Small intestine (tissue), 7 donors: ENCODE results near the gene KIF26B. TPM values are rescaled to one million over a fixed set of nuclear protein-coding genes. Genes with fewer than 3 reads are reported as not detected.

Experiments
- DNase-seq, 2 donors: peaks; one replicate each; pipeline versions ENCODE4 v3.0.0 to v3.0.0-alpha.2; 2013
- FAIRE-seq: peaks from 2 replicates; lab custom pipeline; 2012; peaks lifted over from hg19 to GRCh38; lab: Jason Lieb, UNC
- H3K27ac ChIP-seq, 3 donors: one replicate each; pipeline ENCODE4 v1.5.1; 2013; ENCODE audit warnings: low read length in 2 of 3, mild to moderate bottlenecking in 2 of 3, control low read depth in 1 of 3, inconsistent platforms in 1 of 3, low read depth in 1 of 3, moderate library complexity in 1 of 3
- H3K27me3 ChIP-seq, 3 donors: one replicate each; pipeline ENCODE4 v1.6.1; 2013; ENCODE audit warnings: low read length in 3 of 3, inconsistent platforms in 1 of 3; ENCODE audit not compliant: control insufficient read depth in 3 of 3, insufficient read depth in 3 of 3
- H3K36me3 ChIP-seq, 3 donors: one replicate each; pipeline ENCODE4 v1.6.1; 2013; ENCODE audit warnings: low read length in 3 of 3, inconsistent platforms in 1 of 3, low read depth in 1 of 3, mild to moderate bottlenecking in 1 of 3, moderate library complexity in 1 of 3; ENCODE audit not compliant: control insufficient read depth in 3 of 3, insufficient read depth in 2 of 3
- H3K4me1 ChIP-seq, 3 donors: one replicate each; pipeline ENCODE4 v1.6.1; 2013; ENCODE audit warnings: low read length in 2 of 3, inconsistent platforms in 1 of 3, low read depth in 1 of 3, mild to moderate bottlenecking in 1 of 3, moderate library complexity in 1 of 3; ENCODE audit not compliant: control insufficient read depth in 3 of 3, insufficient read depth in 2 of 3
- H3K4me3 ChIP-seq, 3 donors: one replicate each; pipeline ENCODE4 v1.5.1; 2013; ENCODE audit warnings: low read length in 3 of 3, control low read depth in 1 of 3, inconsistent platforms in 1 of 3, low read depth in 1 of 3, mild to moderate bottlenecking in 1 of 3, moderate library complexity in 1 of 3
- H3K9me3 ChIP-seq, 2 donors: one replicate each; pipeline ENCODE4 v1.6.1; 2013; ENCODE audit warnings: low read depth in 1 of 2, low read length in 1 of 2; ENCODE audit not compliant: control insufficient read depth in 2 of 2, insufficient read depth in 1 of 2
- WGBS, 3 donors: extraction: QIAGEN DNeasy Blood & Tissue Kit; methylation state at CpG; one replicate each; pipeline ENCODE4 v1.1.7; 2013; 5-methylcytosine and 5-hydroxymethylcytosine counted together
- polyA plus RNA-seq, 4 donors: library from polyadenylated mRNA; stranded (reverse) in 3 of 4; unstranded in 1 of 4; fragments of 200-250 nt in 3 of 4; fragments of 120-200 nt in 1 of 4; gene quantifications; one replicate each; pipeline versions ENCODE4 v1.2.1 to v1.2.3, GENCODE V29; 2013
- donor health status: healthy with polysubstance abuse.
- donor health status: control.
- donor health status: control.
- donor health status: Bipolar disorder and iron deficiency.
- donor health status: healthy.

Gene KIF26B
- polyA plus RNA-seq, 4 donors, result 0.27 to 4.0 (median 1.3) TPM; not detected in 1

- no peak for FAIRE-seq
- DNase-seq, result no peak
- WGBS, 3 donors, result 81 to 88% (median 87%) methylated on average over 7 of the region's 7 CpGs
Observed at GRCh38 chr1:245168906-245169305, 14.1 kb downstream of the KIF26B start.

DNA sequence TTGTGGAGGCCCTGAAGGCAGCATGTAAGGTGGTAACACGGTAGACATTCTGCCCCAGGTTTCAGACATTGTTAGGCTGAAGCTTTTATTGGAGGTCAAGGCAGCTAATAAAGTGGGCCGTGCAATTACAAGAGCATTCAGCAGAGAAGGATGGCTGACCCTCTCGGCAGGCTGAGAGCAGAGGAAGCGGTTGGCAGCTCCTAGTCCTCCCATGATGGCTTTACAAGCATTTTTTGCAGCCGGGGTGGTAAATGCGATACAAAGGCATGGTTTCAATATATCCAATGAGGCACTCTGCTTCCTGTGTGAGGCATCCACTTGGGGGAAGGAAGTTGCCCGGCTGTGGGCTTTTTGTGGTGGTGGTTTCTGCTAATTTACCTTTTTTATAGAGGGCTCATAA lies 14.6 kb downstream of the KIF26B start:
- H3K9me3 ChIP-seq, result no peaks in the 10 kb centered on the region
- no peaks in the 10 kb centered on the region for H3K27me3 ChIP-seq
- no peak for FAIRE-seq
- H3K36me3 ChIP-seq, result no peaks in the 10 kb centered on the region
- no peak overlapping the region for H3K4me3 ChIP-seq
- WGBS, 3 donors, result 66 to 82% (median 79%) methylated on average over 7 of the region's 7 CpGs
- no peak overlapping the region for H3K27ac ChIP-seq
- peaks cover 0 to 6% (median 0%) of the 10 kb centered on the region in 3 donors for H3K4me1 ChIP-seq
- DNase-seq, result no peak

More at GRCh38 chr1:245168906-245169305, 14.1 kb downstream of the KIF26B start:
- H3K27ac ChIP-seq, result no peak overlapping the region
- H3K4me3 ChIP-seq, result no peak overlapping the region
- H3K36me3 ChIP-seq, result no peaks in the 10 kb centered on the region
- H3K27me3 ChIP-seq, result no peaks in the 10 kb centered on the region
- no peaks in the 10 kb centered on the region for H3K9me3 ChIP-seq
- peaks cover 0 to 3% (median 0%) of the 10 kb centered on the region in 3 donors for H3K4me1 ChIP-seq

- 57 to 64% (median 60%) methylated on average over 7 of the region's 7 CpGs for WGBS, 3 donors
- peaks cover 0 to 11% (median 0%) of the 10 kb centered on the region in 3 donors for H3K4me1 ChIP-seq
- no peak overlapping the region for H3K4me3 ChIP-seq
- no peaks in the 10 kb centered on the region for H3K27me3 ChIP-seq
- DNase-seq (no peak), FAIRE-seq (no peak)
- no peaks in the 10 kb centered on the region for H3K36me3 ChIP-seq
- no peaks in the 10 kb centered on the region for H3K9me3 ChIP-seq
- H3K27ac ChIP-seq, result no peak overlapping the region
Observed at GRCh38 chr1:245172026-245172425, 17.2 kb downstream of the KIF26B start.

- DNase-seq, result no peak
- Histone ChIP-seq H3K4me1 (peaks cover 0 to 11% (median 0%) of the 10 kb centered on the region in 3 donors), H3K4me3 (no peak overlapping the region), H3K27me3 (no peaks in the 10 kb centered on the region), H3K36me3 (no peaks in the 10 kb centered on the region), H3K27ac (no peak overlapping the region), H3K9me3 (no peaks in the 10 kb centered on the region)
- FAIRE-seq, result no peak
- WGBS, 3 donors, result 92 to 98% (median 93%) methylated on average over 2 of the region's 2 CpGs
Observed at GRCh38 chr1:245172829-245173228, 18.0 kb downstream of the KIF26B start.

- 53 to 64% (median 59%) methylated on average over 21 of the region's 21 CpGs for WGBS, 3 donors
- FAIRE-seq (no peak), DNase-seq (peak; percentile 16 to 28)
- Histone ChIP-seq H3K9me3 (no peaks in the 10 kb centered on the region), H3K4me3 (no peak overlapping the region), H3K36me3 (no peaks in the 10 kb centered on the region), H3K27ac (no peak overlapping the region), H3K4me1 (peaks cover 0 to 11% (median 0%) of the 10 kb centered on the region in 3 donors), H3K27me3 (no peaks in the 10 kb centered on the region)
Observed at GRCh38 chr1:245173446-245174211, 18.8 kb downstream of the KIF26B start.

- FAIRE-seq (no peak), DNase-seq (peak; percentile 47 to 86)
- H3K4me3 ChIP-seq, result no peak overlapping the region
- H3K9me3 ChIP-seq, result no peaks in the 10 kb centered on the region
- no peaks in the 10 kb centered on the region for H3K27me3 ChIP-seq
- 40 to 70% (median 57%) methylated on average over 10 of the region's 10 CpGs for WGBS, 3 donors
- H3K27ac ChIP-seq, result peak overlapping the region in 1 of 3 donors; percentile 77
- peaks cover 0 to 19% (median 0%) of the 10 kb centered on the region in 3 donors for H3K4me1 ChIP-seq
- H3K36me3 ChIP-seq, result no peaks in the 10 kb centered on the region
Observed at GRCh38 chr1:245177071-245177900, 22.5 kb downstream of the KIF26B start.

- Histone ChIP-seq H3K9me3 (no peaks in the 10 kb centered on the region), H3K27me3 (no peaks in the 10 kb centered on the region), H3K4me3 (no peak overlapping the region), H3K36me3 (no peaks in the 10 kb centered on the region), H3K27ac (no peak overlapping the region), H3K4me1 (peaks cover 0 to 13% (median 0%) of the 10 kb centered on the region in 3 donors)
- WGBS, 3 donors, result 66 to 69% (median 68%) methylated on average over 9 of the region's 9 CpGs
- DNase-seq, result no peak
- no peak for FAIRE-seq
Observed at GRCh38 chr1:245179706-245180105, 24.9 kb downstream of the KIF26B start.

DNA sequence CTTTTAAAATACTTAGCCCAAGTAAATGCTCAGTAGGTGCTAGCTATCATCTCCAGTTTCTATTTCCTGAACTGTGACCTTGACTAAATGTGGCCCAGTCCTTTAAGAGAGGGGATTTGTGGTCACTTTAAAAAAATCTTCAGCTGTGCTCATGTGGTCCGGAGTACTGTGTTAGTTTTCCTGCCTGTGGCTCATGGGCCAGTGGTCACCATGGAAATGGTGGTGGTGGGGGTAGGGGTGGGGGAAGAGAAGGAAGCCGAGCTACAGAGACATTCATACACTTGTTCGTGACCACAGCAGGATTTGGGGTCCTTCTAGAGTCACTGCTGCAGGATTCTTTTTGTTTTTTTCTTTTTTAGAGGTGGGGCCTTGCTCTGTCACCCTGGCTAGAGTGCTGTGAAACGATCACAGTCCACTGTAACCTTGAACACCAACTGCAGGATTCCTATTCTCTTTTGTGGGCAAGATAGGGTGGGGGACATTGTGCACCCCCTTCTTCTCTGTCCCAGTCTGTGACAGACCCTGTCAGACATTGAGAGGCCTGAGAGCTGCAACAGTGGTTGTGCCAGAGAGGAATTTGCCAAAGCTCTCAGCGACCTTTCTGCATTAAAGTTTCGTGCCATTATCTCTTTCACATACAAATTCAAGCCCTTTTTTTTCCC lies 25.8 kb downstream of the KIF26B start:
- Histone ChIP-seq H3K27ac (no peak overlapping the region), H3K27me3 (no peaks in the 10 kb centered on the region), H3K36me3 (no peaks in the 10 kb centered on the region), H3K9me3 (no peaks in the 10 kb centered on the region), H3K4me1 (peaks cover 0 to 13% (median 0%) of the 10 kb centered on the region in 3 donors), H3K4me3 (no peak overlapping the region)
- FAIRE-seq (no peak), DNase-seq (no peak)
- 46 to 65% (median 55%) methylated on average over 6 of the region's 6 CpGs for WGBS, 3 donors
